ENCODE results near the gene LRRC61. TPM values are rescaled to one million over a fixed set of nuclear protein-coding genes. Genes with fewer than 3 reads are reported as not detected.
A peak's percentile ranks its signal among the peaks of the same experiment; 100 is the strongest.

LRRC61 gene
- total RNA-seq, 1 donor from 2014 or later, result 13.0 TPM

DNA sequence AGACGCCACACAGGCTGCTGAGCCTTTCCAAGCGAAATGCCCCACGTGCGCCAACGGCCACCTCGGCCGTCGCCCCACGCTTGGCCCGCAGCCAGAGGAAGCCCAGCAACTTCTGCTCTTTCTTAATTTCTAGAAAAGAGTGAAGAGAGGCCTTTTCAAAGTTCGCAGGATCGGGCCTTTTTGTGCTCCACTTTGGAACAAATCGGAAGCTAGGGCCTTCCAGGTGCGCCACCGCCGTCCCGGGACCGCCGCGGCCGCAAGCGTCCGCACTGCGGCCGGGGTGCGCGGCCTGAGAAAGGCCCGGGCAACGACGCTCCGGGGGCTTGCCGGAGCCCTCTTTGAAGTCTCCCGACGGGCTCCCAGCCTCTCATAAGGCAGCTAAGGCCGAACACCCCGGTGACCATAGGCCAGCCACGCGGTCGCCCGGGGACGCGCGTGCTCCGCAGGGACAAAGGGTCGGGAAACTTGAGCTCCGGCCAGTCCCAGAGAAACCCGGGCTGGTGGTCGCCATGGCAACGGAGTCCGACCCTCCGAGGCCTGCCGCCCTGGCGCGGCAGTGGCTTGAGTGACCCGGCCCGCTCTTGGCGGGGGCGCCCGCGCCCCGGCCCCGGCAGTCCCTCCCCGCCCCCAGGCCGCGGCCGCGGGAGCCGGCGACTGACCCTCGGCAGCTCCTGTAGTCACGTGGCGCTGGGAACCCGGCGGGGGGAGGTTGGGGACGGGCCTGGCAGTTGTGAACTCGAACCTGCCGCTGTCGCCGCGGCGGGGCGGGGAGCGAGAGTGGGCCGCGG lies 45.1 kb downstream of the LRRC61 start, which contains the start of gene REPIN1:
REPIN1 (plus strand) TSS at position 727 of the 788 bp plus-strand sequence. CDS start 890 bp downstream, outside the sequence.
- peaks cover 34% of the 10 kb centered on the region for H3K4me1 Mint-ChIP-seq (ENCODE audit: unreplicated experiment)
- no peaks in the 10 kb centered on the region for H3K27me3 Mint-ChIP-seq
- H3K27ac Mint-ChIP-seq, result peak within 1 kb of the TSS; percentile 98
- H3K36me3 Mint-ChIP-seq, result peaks cover 10% of the 10 kb centered on the region
- DNase-seq (ENCODE audit: extremely low spot score, unreplicated experiment), result peak; percentile 93
- peak within 1 kb of the TSS; percentile 97 for H3K4me3 Mint-ChIP-seq
- TF ChIP-seq, protein P1, sequence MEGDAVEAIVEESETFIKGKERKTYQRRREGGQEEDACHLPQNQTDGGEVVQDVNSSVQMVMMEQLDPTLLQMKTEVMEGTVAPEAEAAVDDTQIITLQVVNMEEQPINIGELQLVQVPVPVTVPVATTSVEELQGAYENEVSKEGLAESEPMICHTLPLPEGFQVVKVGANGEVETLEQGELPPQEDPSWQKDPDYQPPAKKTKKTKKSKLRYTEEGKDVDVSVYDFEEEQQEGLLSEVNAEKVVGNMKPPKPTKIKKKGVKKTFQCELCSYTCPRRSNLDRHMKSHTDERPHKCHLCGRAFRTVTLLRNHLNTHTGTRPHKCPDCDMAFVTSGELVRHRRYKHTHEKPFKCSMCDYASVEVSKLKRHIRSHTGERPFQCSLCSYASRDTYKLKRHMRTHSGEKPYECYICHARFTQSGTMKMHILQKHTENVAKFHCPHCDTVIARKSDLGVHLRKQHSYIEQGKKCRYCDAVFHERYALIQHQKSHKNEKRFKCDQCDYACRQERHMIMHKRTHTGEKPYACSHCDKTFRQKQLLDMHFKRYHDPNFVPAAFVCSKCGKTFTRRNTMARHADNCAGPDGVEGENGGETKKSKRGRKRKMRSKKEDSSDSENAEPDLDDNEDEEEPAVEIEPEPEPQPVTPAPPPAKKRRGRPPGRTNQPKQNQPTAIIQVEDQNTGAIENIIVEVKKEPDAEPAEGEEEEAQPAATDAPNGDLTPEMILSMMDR (conservative IDR thresholded peaks at IDR 0.05), result no peak
- H3K9me3 Mint-ChIP-seq, result no peaks in the 10 kb centered on the region

GRCh38 chr7:150368884-150369747 lies 46.0 kb downstream of the LRRC61 start:
- peaks cover 38% of the 10 kb centered on the region for H3K4me1 Mint-ChIP-seq (ENCODE audit: unreplicated experiment)

GRCh38 chr7:150369748-150370501 lies 46.8 kb downstream of the LRRC61 start:
- DNase-seq (ENCODE audit: extremely low spot score, unreplicated experiment), result no peak
- Mint-ChIP-seq H3K4me1 (ENCODE audit: unreplicated experiment) (peaks cover 41% of the 10 kb centered on the region), H3K27me3 (no peaks in the 10 kb centered on the region), H3K9me3 (no peaks in the 10 kb centered on the region), H3K36me3 (peaks cover 20% of the 10 kb centered on the region), H3K4me3 (peak overlapping the region; percentile 97), H3K27ac (peak overlapping the region; percentile 95)
- TF ChIP-seq, protein P1 (conservative IDR thresholded peaks at IDR 0.05), result no peak

More at GRCh38 chr7:150368884-150369747, 46.0 kb downstream of the LRRC61 start:
- Mint-ChIP-seq H3K9me3 (no peaks in the 10 kb centered on the region), H3K36me3 (peaks cover 15% of the 10 kb centered on the region), H3K4me3 (peak overlapping the region; percentile 97), H3K27ac (peak overlapping the region; percentile 95), H3K27me3 (no peaks in the 10 kb centered on the region)
- DNase-seq (ENCODE audit: extremely low spot score, unreplicated experiment), result no peak
- TF ChIP-seq, protein P1 (conservative IDR thresholded peaks at IDR 0.05), result no peak

DNA sequence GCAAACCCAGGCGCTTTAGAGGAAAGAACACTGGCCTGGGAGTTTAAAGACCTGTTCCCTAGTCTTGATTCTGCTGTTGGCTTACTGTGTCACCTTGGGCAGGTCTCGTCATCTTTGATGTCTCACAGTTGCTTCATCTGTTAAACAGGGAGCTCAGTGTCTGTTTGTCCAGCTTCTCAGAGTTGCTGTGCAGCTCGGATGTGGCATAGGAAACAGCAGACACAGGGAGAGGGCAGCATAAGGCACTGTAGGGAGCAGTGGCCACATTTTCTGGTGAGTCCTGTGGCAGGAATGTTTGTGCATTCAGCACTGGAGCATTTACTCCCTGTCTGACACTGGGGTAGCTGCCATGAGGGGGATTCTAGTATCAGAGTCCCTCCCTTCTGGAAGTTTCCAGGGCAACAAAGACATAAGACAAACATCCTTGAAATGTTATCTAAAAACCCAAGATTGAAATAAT lies 47.5 kb downstream of the LRRC61 start:
- Mint-ChIP-seq H3K4me1 (ENCODE audit: unreplicated experiment) (peaks cover 42% of the 10 kb centered on the region), H3K9me3 (no peaks in the 10 kb centered on the region), H3K36me3 (peaks cover 20% of the 10 kb centered on the region), H3K4me3 (peak overlapping the region; percentile 97), H3K27ac (peak overlapping the region; percentile 95), H3K27me3 (no peaks in the 10 kb centered on the region)
- TF ChIP-seq, protein P1 (conservative IDR thresholded peaks at IDR 0.05), result no peak
- DNase-seq (ENCODE audit: extremely low spot score, unreplicated experiment), result no peak
